A549 (cell line): ENCODE data around the gene SHISA3. TPM values are rescaled to one million over a fixed set of nuclear protein-coding genes. Genes with fewer than 3 reads are reported as not detected.

Source experiments
- ATAC-seq, 2 experiments: fragments of 200-7000 bp in 1 of 2; fragments of >200 bp in 1 of 2; cut with Nextera tagmentation in 1 of 2; cut with Tn5 transposase in 1 of 2; 3 replicates each; pipeline versions ENCODE4 v1.8.0 to v1.9.1; 2018 to 2020; ENCODE audit warnings: mild to moderate bottlenecking in 1 of 2, moderate library complexity in 1 of 2
- CTCF ChIA-PET: fragments of 300-600 bp; sonication (Branson Sonifier 250); formaldehyde crosslinking; extraction: SDS; loops from one replicate; lab custom pipeline; 2021; ENCODE audit warnings: antibody characterized with exemption, inconsistent platforms; lab: Yijun Ruan, JAX
- POLR2A ChIA-PET: fragments of 350-600 bp; formaldehyde crosslinking; extraction: SDS; loops from one replicate; lab custom pipeline; 2021; ENCODE audit warnings: antibody characterized with exemption, inconsistent platforms; lab: Yijun Ruan, JAX
- DNase-seq, 2 experiments: peaks; one replicate each; pipeline versions ENCODE4 v3.0.0 to v3.0.0-alpha.2; 2011 to 2016; ENCODE audit warnings: low read depth in 1 of 2, low spot score in 1 of 2
- FAIRE-seq: peaks from 2 replicates; lab custom pipeline; 2011; peaks lifted over from hg19 to GRCh38; lab: Jason Lieb, UNC
- H3K27ac ChIP-seq, 2 experiments: fragments of >200 bp; sonication (Bioruptor Twin); formaldehyde crosslinking; 3 replicates each; pipeline ENCODE4 v1.5.1; 2016 to 2017
- H3K4me1 ChIP-seq: fragments of >200 bp; sonication (Bioruptor Twin); formaldehyde crosslinking; 3 replicates; pipeline ENCODE4 v1.6.1; 2016
- H3K4me2 ChIP-seq: fragments of >200 bp; sonication (Bioruptor Twin); formaldehyde crosslinking; 3 replicates; pipeline ENCODE4 v1.6.1; 2016
- H3K4me3 ChIP-seq: fragments of >200 bp; sonication (Bioruptor Twin); formaldehyde crosslinking; 3 replicates; pipeline ENCODE4 v1.5.1; 2016
- H3K9me3 ChIP-seq: fragments of >200 bp; sonication (Bioruptor Twin); formaldehyde crosslinking; 3 replicates; pipeline ENCODE4 v1.6.1; 2016
- CBX8 ChIP-seq: fragments of 200-600 bp; sonication (generic); IDR thresholded peaks from 2 replicates; pipeline ENCODE4 v1.6.1; 2016
- CEBPB ChIP-seq, 2 experiments: fragments of >200 bp in 1 of 2; sonication (Bioruptor Twin) in 1 of 2; formaldehyde crosslinking in 1 of 2; IDR thresholded peaks; 2 replicates each; pipeline ENCODE4 v1.6.1; 2012 to 2016
- CHD2 ChIP-seq: fragments of 150-350 bp; IDR thresholded peaks from 2 replicates; pipeline ENCODE4 v1.6.1; 2014; ENCODE audit warnings: low read length; ENCODE audit not compliant: partially characterized antibody
- ESRRA ChIP-seq: fragments of 150-350 bp; IDR thresholded peaks from 2 replicates; pipeline ENCODE4 v1.6.1; 2014; ENCODE audit warnings: mild to moderate bottlenecking, low read length, borderline replicate concordance
- HOXB13 ChIP-seq: fragments of 250-450 bp; sonication (Bioruptor Pico); IDR thresholded peaks from 2 replicates; pipeline ENCODE4 v1.5.0; 2020; ENCODE audit warnings: low read depth, mild to moderate bottlenecking, moderate library complexity
- HOXB5 ChIP-seq: fragments of 250-450 bp; sonication (Bioruptor Pico); IDR thresholded peaks from 2 replicates; pipeline ENCODE4 v1.5.0; 2020; ENCODE audit warnings: mild to moderate bottlenecking, moderate library complexity
- JUNB ChIP-seq: fragments of >200 bp; sonication (Bioruptor Twin); formaldehyde crosslinking; IDR thresholded peaks from 2 replicates; pipeline ENCODE4 v1.6.1; 2016
- MAFK ChIP-seq: fragments of 450-650 bp; IDR thresholded peaks from 2 replicates; pipeline ENCODE4 v1.6.1; 2014; ENCODE audit not compliant: partially characterized antibody
- MAZ ChIP-seq: fragments of 150-350 bp; IDR thresholded peaks from 2 replicates; pipeline ENCODE4 v1.6.1; 2014; ENCODE audit warnings: antibody characterized with exemption, low read depth, low read length, borderline replicate concordance
- RAD21 ChIP-seq, 2 experiments: fragments of >200 bp in 1 of 2; sonication (Bioruptor Twin) in 1 of 2; formaldehyde crosslinking in 1 of 2; IDR thresholded peaks in 1 of 2; conservative IDR thresholded peaks in 1 of 2; 2 replicates in 1 of 2; 3 replicates in 1 of 2; pipeline ENCODE4 v1.6.1; 2012 to 2018; ENCODE audit warnings: inconsistent platforms in 1 of 2
- RARB ChIP-seq: fragments of 250-450 bp; sonication (Bioruptor Pico); IDR thresholded peaks from 2 replicates; pipeline ENCODE4 v1.8.0; 2021; ENCODE audit warnings: mild to moderate bottlenecking, moderate library complexity
- RCOR1 ChIP-seq: fragments of 150-350 bp; IDR thresholded peaks from 2 replicates; pipeline ENCODE4 v1.6.1; 2014; ENCODE audit warnings: antibody characterized with exemption, low read length, low read depth
- RNF2 ChIP-seq: fragments of 200-600 bp; sonication (generic); IDR thresholded peaks from 2 replicates; pipeline ENCODE4 v1.6.1; 2016; ENCODE audit warnings: low read depth, mild to moderate bottlenecking, antibody characterized with exemption, moderate library complexity, borderline replicate concordance
- TFCP2L1 ChIP-seq: fragments of 250-450 bp; sonication (Bioruptor Pico); IDR thresholded peaks from 2 replicates; pipeline ENCODE4 v1.5.0; 2021; ENCODE audit warnings: mild to moderate bottlenecking
- ZFP36 ChIP-seq: fragments of 450-650 bp; IDR thresholded peaks from 2 replicates; pipeline ENCODE4 v1.6.1; 2014; ENCODE audit warnings: borderline replicate concordance; ENCODE audit not compliant: partially characterized antibody
- ZNF302 ChIP-seq: fragments of 250-450 bp; sonication (Bioruptor Pico); IDR thresholded peaks from 2 replicates; pipeline ENCODE4 v1.9.0; 2021; ENCODE audit warnings: inconsistent platforms, mild to moderate bottlenecking, moderate library complexity
- WGBS: methylation state at CpG from one replicate; pipeline ENCODE4 v1.1.6; 2017; ENCODE audit errors: missing lambda C conversion rate; 5-methylcytosine and 5-hydroxymethylcytosine counted together
- polyA plus RNA-seq, 4 experiments: library from polyadenylated mRNA; depleted of rRNA in 3 of 4; stranded (reverse); fragments of >200 nt; fragmentation: RNase III in 1 of 4; extraction: RNeasy Plus Mini Kit Qiagen cat#74134 plus additional on column Dnase treatment in 1 of 4; gene quantifications; 2 replicates in 3 of 4; 3 replicates in 1 of 4; pipeline ENCODE4 v1.2.3, GENCODE V29; 2011 to 2017
- TF ChIP-seq, protein P1 (sequence below): fragments of 200-600 bp; sonication (generic); IDR thresholded peaks from 2 replicates; pipeline ENCODE4 v1.6.1; 2016; ENCODE audit warnings: antibody characterized with exemption, mild to moderate bottlenecking, moderate library complexity
- TF ChIP-seq, protein P2 (sequence below): fragments of >200 bp; sonication (Bioruptor Twin); formaldehyde crosslinking; IDR thresholded peaks from 3 replicates; pipeline ENCODE4 v1.6.1; 2016
- TF ChIP-seq, protein P3 (sequence below): fragments of 450-650 bp; IDR thresholded peaks from 2 replicates; pipeline ENCODE4 v1.6.1; 2014; ENCODE audit warnings: antibody characterized with exemption
- TF ChIP-seq, protein P4 (sequence below): fragments of 150-350 bp; IDR thresholded peaks from 2 replicates; pipeline ENCODE4 v1.6.1; 2014; ENCODE audit warnings: low read depth, mild to moderate bottlenecking, low read length
- TF ChIP-seq, protein P5 (sequence below): fragments of 250-450 bp; sonication (Bioruptor Pico); IDR thresholded peaks from 2 replicates; pipeline ENCODE4 v1.5.0; 2021; ENCODE audit warnings: mild to moderate bottlenecking, moderate library complexity, borderline replicate concordance

The SHISA3 gene
- polyA plus RNA-seq, 2 of the 4 experiments (the other 2 are of a cell fraction) = not detected

DNA sequence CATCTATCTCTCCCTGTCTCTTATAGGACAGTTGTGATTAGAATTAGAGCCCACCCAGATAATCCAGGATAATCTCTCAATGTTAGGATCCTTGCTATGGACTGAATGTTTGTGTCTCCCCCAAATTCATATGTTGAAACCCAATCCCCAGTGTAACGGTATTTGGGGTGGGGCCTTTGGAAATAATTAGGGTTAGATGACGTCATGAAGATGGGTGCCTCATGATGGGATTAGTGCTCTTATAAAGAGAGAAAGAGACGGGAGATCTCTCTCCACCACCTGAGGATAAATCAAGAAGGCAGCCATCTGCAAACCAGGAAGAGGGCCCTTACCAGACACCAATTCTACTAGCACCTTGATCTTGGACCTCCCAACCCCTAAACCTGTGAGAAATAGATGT, 33.7 kb upstream of the SHISA3 start:
- TF ChIP-seq HOXB5 (CRISPR knock-in tag) (no peak), HOXB13 (no peak), ESRRA (no peak), RARB (CRISPR knock-in tag) (no peak), MAZ (no peak)
- TF ChIP-seq, protein P1, sequence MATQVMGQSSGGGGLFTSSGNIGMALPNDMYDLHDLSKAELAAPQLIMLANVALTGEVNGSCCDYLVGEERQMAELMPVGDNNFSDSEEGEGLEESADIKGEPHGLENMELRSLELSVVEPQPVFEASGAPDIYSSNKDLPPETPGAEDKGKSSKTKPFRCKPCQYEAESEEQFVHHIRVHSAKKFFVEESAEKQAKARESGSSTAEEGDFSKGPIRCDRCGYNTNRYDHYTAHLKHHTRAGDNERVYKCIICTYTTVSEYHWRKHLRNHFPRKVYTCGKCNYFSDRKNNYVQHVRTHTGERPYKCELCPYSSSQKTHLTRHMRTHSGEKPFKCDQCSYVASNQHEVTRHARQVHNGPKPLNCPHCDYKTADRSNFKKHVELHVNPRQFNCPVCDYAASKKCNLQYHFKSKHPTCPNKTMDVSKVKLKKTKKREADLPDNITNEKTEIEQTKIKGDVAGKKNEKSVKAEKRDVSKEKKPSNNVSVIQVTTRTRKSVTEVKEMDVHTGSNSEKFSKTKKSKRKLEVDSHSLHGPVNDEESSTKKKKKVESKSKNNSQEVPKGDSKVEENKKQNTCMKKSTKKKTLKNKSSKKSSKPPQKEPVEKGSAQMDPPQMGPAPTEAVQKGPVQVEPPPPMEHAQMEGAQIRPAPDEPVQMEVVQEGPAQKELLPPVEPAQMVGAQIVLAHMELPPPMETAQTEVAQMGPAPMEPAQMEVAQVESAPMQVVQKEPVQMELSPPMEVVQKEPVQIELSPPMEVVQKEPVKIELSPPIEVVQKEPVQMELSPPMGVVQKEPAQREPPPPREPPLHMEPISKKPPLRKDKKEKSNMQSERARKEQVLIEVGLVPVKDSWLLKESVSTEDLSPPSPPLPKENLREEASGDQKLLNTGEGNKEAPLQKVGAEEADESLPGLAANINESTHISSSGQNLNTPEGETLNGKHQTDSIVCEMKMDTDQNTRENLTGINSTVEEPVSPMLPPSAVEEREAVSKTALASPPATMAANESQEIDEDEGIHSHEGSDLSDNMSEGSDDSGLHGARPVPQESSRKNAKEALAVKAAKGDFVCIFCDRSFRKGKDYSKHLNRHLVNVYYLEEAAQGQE = no peak
- FAIRE-seq (no peak), DNase-seq (no peak), ATAC-seq (no peak)
- Histone ChIP-seq H3K4me3 (no peak overlapping the region), H3K27ac (no peak overlapping the region), H3K9me3 (no peaks in the 10 kb centered on the region), H3K4me2 (no peak overlapping the region), H3K4me1 (no peaks in the 10 kb centered on the region)
- ChIA-PET POLR2A (no interaction called here), CTCF (no interaction called here)
- 21% methylated on average over 3 of the region's 3 CpGs for WGBS

DNA sequence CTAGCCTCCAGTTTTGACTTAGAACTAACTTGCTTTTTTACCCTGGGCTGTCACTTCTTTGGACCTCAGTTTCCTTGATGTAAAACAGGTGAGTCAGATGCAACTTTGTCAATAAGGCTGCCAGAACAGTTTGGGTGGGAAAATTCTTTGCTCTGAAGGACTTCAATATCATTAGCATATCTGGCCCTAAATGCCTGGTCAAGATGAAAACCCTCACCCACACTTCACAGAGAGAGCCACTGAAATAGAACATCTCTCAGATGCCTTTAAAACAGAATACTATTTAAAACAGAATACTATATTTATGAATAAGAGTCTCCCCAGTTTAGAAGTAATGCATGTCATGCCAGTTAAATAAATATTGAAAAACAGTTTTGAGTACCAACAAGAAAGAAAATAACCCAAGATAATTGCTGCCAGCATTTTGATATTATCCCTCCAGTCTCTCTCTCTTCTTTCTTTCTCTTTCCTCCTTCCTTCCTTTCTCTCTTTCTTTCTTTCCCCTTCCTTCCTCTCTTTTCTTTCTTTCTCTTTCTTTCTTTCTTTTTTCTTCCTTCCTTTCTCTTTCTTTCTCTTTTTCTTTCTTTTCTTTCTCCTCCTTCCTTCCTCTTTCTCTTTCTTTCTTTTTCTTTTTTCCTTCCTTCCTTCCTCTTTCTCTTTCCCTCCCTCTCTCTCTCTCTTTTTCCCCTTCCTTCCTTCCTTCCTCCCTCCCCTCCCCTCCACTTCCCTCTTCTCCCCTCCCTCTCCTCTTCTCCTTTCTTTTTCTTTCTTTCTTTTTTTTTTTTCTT, 32.8 kb upstream of the SHISA3 start:
- H3K9me3 ChIP-seq = no peaks in the 10 kb centered on the region
- FAIRE-seq (no peak), DNase-seq (no peak), ATAC-seq (no peak)
- ChIA-PET CTCF (no interaction called here), POLR2A (no interaction called here)
- H3K4me2 ChIP-seq = no peak overlapping the region
- H3K27ac ChIP-seq = no peak overlapping the region
- no peak overlapping the region for H3K4me3 ChIP-seq
- TF ChIP-seq RNF2 (no peak), CEBPB (IDR thresholded peaks at IDR 0.05) (no peak), HOXB13 (no peak), JUNB (no peak), TFCP2L1 (CRISPR knock-in tag) (no peak), ZNF302 (CRISPR knock-in tag) (no peak), MAFK (no peak)
- TF ChIP-seq, protein P2, sequence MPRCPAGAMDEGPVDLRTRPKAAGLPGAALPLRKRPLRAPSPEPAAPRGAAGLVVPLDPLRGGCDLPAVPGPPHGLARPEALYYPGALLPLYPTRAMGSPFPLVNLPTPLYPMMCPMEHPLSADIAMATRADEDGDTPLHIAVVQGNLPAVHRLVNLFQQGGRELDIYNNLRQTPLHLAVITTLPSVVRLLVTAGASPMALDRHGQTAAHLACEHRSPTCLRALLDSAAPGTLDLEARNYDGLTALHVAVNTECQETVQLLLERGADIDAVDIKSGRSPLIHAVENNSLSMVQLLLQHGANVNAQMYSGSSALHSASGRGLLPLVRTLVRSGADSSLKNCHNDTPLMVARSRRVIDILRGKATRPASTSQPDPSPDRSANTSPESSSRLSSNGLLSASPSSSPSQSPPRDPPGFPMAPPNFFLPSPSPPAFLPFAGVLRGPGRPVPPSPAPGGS = no peak
- TF ChIP-seq, protein P3, sequence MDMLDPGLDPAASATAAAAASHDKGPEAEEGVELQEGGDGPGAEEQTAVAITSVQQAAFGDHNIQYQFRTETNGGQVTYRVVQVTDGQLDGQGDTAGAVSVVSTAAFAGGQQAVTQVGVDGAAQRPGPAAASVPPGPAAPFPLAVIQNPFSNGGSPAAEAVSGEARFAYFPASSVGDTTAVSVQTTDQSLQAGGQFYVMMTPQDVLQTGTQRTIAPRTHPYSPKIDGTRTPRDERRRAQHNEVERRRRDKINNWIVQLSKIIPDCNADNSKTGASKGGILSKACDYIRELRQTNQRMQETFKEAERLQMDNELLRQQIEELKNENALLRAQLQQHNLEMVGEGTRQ = no peak
- TF ChIP-seq, protein P4, sequence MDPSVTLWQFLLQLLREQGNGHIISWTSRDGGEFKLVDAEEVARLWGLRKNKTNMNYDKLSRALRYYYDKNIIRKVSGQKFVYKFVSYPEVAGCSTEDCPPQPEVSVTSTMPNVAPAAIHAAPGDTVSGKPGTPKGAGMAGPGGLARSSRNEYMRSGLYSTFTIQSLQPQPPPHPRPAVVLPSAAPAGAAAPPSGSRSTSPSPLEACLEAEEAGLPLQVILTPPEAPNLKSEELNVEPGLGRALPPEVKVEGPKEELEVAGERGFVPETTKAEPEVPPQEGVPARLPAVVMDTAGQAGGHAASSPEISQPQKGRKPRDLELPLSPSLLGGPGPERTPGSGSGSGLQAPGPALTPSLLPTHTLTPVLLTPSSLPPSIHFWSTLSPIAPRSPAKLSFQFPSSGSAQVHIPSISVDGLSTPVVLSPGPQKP = no peak
- H3K4me1 ChIP-seq = no peaks in the 10 kb centered on the region

DNA sequence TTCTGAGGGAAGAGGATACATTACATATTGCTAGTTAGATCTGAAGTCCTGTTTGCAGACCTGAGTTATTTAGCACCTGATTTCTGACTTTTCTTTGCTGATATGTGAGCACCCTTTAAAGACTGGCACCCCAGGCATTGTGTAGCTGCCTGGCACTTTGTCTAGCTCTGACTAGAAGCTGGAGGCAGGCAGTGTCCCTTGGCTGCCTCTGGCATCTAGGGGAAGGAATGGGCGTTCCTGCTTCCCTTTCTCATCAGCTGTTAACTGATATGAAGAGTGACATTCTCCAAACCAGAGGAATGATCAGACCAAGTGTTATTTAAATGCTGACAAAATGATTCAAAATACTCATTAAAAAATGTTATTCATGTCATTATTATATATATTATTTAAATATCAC, 30.3 kb upstream of the SHISA3 start:
- no peak for DNase-seq
- Histone ChIP-seq H3K4me2 (no peak overlapping the region), H3K4me1 (no peaks in the 10 kb centered on the region), H3K9me3 (no peaks in the 10 kb centered on the region), H3K27ac (no peak overlapping the region), H3K4me3 (no peak overlapping the region)
- WGBS = 0% methylated on average over 1 of the region's 1 CpG
- CTCF ChIA-PET = interaction anchor here (6.2 kb wide), 1 partner anchor 153 kb away, joined by 42 read pairs; no protein-coding TSS in a partner anchor
- FAIRE-seq = no peak
- POLR2A ChIA-PET = no interaction called here
- ATAC-seq = no peak
- TF ChIP-seq RAD21 (conservative IDR thresholded peaks at IDR 0.05 in 1 of 2, IDR thresholded peaks at IDR 0.05 in 1 of 2) = no peak
- TF ChIP-seq RCOR1 = no peak
- no peak for TF ChIP-seq CHD2
- no peak for TF ChIP-seq CBX8
- TF ChIP-seq, protein P5, sequence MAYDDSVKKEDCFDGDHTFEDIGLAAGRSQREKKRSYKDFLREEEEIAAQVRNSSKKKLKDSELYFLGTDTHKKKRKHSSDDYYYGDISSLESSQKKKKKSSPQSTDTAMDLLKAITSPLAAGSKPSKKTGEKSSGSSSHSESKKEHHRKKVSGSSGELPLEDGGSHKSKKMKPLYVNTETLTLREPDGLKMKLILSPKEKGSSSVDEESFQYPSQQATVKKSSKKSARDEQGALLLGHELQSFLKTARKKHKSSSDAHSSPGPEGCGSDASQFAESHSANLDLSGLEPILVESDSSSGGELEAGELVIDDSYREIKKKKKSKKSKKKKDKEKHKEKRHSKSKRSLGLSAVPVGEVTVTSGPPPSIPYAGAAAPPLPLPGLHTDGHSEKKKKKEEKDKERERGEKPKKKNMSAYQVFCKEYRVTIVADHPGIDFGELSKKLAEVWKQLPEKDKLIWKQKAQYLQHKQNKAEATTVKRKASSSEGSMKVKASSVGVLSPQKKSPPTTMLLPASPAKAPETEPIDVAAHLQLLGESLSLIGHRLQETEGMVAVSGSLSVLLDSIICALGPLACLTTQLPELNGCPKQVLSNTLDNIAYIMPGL (CRISPR knock-in tag) = no peak
- TF ChIP-seq ZFP36 = no peak
